K562 (cell line): Measurements from ENCODE around the gene ANO3.

Source experiments
- MXI1 ChIP-seq: IDR thresholded peaks from 2 replicates; pipeline ENCODE4 v1.6.1; 2011; ENCODE audit warnings: low read depth, mild to moderate bottlenecking, improper control_type of control experiment, low read length
- POLR2A ChIP-seq: fragments of 450-650 bp; conservative IDR thresholded peaks from 2 replicates; pipeline ENCODE4 v1.6.1; 2016
- POLR2AphosphoS5 ChIP-seq: IDR thresholded peaks from 2 replicates; pipeline ENCODE4 v1.6.1; 2011; ENCODE audit warnings: mild to moderate bottlenecking, low read depth, low read length, moderate library complexity; ENCODE audit not compliant: control insufficient read depth, insufficient read depth
- RAD21 ChIP-seq, 2 experiments: fragments of 250-450 bp in 1 of 2; fragments of 450-650 bp in 1 of 2; sonication (Bioruptor Pico) in 1 of 2; formaldehyde crosslinking in 1 of 2; IDR thresholded peaks in 1 of 2; conservative IDR thresholded peaks in 1 of 2; 2 replicates each; pipeline versions ENCODE4 v1.4.0 to v1.8.0; 2020 to 2022; ENCODE audit warnings: mild to moderate bottlenecking in 2 of 2, moderate library complexity in 1 of 2
- TAF1 ChIP-seq: IDR thresholded peaks from 2 replicates; pipeline ENCODE4 v1.6.1; 2011; ENCODE audit warnings: mild to moderate bottlenecking, low read length, moderate library complexity; ENCODE audit not compliant: insufficient read depth, control insufficient read depth, severe bottlenecking; ENCODE audit errors: extremely low read depth
- ZKSCAN1 ChIP-seq: fragments of 150-350 bp; IDR thresholded peaks from 2 replicates; pipeline ENCODE4 v1.6.1; 2016; ENCODE audit warnings: low read depth, low read length
- ZNF274 ChIP-seq: IDR thresholded peaks from 2 replicates; pipeline ENCODE4 v1.6.1; 2011; ENCODE audit warnings: low read depth, mild to moderate bottlenecking, low read length, moderate library complexity, borderline replicate concordance
- TF ChIP-seq, protein P1 (sequence below): sonication (generic); formaldehyde crosslinking; IDR thresholded peaks from 2 replicates; pipeline ENCODE4 v1.8.0; 2022; ENCODE audit warnings: missing genetic modification reagents, mild to moderate bottlenecking, borderline replicate concordance
- TF ChIP-seq, protein P2 (sequence below), 3 experiments: IDR thresholded peaks in 2 of 3; conservative IDR thresholded peaks in 1 of 3; 2 replicates each; pipeline ENCODE4 v1.5.1; 2011 to 2012; ENCODE audit warnings: low read length in 3 of 3, mild to moderate bottlenecking in 3 of 3, control low read depth in 2 of 3, improper control_type of control experiment in 1 of 3, inconsistent platforms in 1 of 3, low read depth in 1 of 3, mixed read lengths in 1 of 3, moderate library complexity in 1 of 3; ENCODE audit not compliant: insufficient read depth in 2 of 3

DNA sequence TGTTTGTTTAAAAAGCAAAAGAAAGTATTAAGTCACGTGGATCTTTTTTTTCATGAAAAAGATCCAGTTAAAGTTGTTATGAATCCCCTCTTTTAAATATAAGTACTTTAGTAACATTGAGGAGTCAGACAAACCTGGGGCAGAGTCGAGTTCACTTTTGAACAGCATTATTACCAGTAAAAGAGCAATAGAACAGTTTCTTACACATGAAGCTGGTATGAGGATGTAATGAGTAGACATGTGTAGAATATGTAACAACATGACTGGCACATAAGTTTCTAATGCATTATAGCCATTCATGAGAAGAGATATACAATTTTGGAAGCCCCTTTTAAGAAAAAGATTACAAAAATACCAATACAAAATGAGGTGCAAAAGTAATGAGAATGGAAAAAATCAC is 247.8 kb downstream of the ANO3 start:
- TF ChIP-seq POLR2A (no peak), ZKSCAN1 (no peak), RAD21 (CRISPR knock-in tag; conservative IDR thresholded peaks at IDR 0.05 in 1 of 2, IDR thresholded peaks at IDR 0.05 in 1 of 2) (no peak), POLR2AphosphoS5 (no peak), MXI1 (no peak), TAF1 (no peak), ZNF274 (no peak)
- TF ChIP-seq, protein P1, sequence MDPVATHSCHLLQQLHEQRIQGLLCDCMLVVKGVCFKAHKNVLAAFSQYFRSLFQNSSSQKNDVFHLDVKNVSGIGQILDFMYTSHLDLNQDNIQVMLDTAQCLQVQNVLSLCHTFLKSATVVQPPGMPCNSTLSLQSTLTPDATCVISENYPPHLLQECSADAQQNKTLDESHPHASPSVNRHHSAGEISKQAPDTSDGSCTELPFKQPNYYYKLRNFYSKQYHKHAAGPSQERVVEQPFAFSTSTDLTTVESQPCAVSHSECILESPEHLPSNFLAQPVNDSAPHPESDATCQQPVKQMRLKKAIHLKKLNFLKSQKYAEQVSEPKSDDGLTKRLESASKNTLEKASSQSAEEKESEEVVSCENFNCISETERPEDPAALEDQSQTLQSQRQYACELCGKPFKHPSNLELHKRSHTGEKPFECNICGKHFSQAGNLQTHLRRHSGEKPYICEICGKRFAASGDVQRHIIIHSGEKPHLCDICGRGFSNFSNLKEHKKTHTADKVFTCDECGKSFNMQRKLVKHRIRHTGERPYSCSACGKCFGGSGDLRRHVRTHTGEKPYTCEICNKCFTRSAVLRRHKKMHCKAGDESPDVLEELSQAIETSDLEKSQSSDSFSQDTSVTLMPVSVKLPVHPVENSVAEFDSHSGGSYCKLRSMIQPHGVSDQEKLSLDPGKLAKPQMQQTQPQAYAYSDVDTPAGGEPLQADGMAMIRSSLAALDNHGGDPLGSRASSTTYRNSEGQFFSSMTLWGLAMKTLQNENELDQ (CRISPR knock-in tag), result no peak
- TF ChIP-seq, protein P2, sequence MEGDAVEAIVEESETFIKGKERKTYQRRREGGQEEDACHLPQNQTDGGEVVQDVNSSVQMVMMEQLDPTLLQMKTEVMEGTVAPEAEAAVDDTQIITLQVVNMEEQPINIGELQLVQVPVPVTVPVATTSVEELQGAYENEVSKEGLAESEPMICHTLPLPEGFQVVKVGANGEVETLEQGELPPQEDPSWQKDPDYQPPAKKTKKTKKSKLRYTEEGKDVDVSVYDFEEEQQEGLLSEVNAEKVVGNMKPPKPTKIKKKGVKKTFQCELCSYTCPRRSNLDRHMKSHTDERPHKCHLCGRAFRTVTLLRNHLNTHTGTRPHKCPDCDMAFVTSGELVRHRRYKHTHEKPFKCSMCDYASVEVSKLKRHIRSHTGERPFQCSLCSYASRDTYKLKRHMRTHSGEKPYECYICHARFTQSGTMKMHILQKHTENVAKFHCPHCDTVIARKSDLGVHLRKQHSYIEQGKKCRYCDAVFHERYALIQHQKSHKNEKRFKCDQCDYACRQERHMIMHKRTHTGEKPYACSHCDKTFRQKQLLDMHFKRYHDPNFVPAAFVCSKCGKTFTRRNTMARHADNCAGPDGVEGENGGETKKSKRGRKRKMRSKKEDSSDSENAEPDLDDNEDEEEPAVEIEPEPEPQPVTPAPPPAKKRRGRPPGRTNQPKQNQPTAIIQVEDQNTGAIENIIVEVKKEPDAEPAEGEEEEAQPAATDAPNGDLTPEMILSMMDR (IDR thresholded peaks at IDR 0.05 in 2 of 3, conservative IDR thresholded peaks at IDR 0.05 in 1 of 3; ENCODE audit: insufficient read depth in 2 of 3, low read depth in 1 of 3, low read length in 3 of 3), result no peak
